HepG2 (cell line): ENCODE measurements around the gene BDP1. TPM values are rescaled to one million over a fixed set of nuclear protein-coding genes. Genes with fewer than 3 reads are reported as not detected.

Source experiments
- ATAC-seq: fragments of 200-7000 bp; cut with Tn5 transposase; 3 replicates; pipeline ENCODE4 v1.9.1; 2020; ENCODE audit warnings: mild to moderate bottlenecking, moderate library complexity
- BruUV-seq: library from RNA; stranded (reverse); fragments of 400-500 nt; replicated peaks from 2 replicates; lab custom pipeline; 2021; lab: Mats Ljungman, UMichigan
- CTCF ChIA-PET: fragments of 300-600 bp; formaldehyde crosslinking; extraction: SDS; loops from one replicate; lab custom pipeline; 2021; ENCODE audit warnings: low total read pairs, inconsistent platforms, low intra/inter-chr PET ratio; lab: Yijun Ruan, JAX
- POLR2A ChIA-PET: fragments of 350-600 bp; sonication (Branson Sonifier 250); formaldehyde crosslinking; loops from one replicate; lab custom pipeline; 2020; ENCODE audit warnings: antibody characterized with exemption, inconsistent platforms; lab: Yijun Ruan, JAX
- DNase-seq: peaks from one replicate; pipeline ENCODE4 v3.0.0-alpha.2; 2015; ENCODE audit warnings: low spot score
- FAIRE-seq: peaks from 3 replicates; lab custom pipeline; 2011; peaks lifted over from hg19 to GRCh38; lab: Jason Lieb, UNC
- H2AFZ ChIP-seq: one replicate; pipeline ENCODE4 v1.6.1; 2011; ENCODE audit warnings: low read length, inconsistent platforms
- H3K27ac ChIP-seq: fragments of 300-600 bp; 3 replicates; pipeline ENCODE4 v1.8.0; 2011; ENCODE audit warnings: mixed run types, mild to moderate bottlenecking, mixed read lengths, low read length, inconsistent platforms; ENCODE audit not compliant: insufficient read depth; ENCODE audit errors: extremely low read length
- H3K27me3 ChIP-seq, 2 experiments: fragments of 200-600 bp in 1 of 2; 2 replicates in 1 of 2; 3 replicates in 1 of 2; pipeline versions ENCODE4 v1.6.0 to v1.8.0; 2011; ENCODE audit warnings: low read length in 2 of 2, mild to moderate bottlenecking in 2 of 2, moderate library complexity in 2 of 2, inconsistent platforms in 1 of 2; ENCODE audit not compliant: insufficient read depth in 2 of 2, control insufficient read depth in 1 of 2
- H3K36me3 ChIP-seq, 2 experiments: fragments of 200-600 bp in 1 of 2; replicated peaks in 1 of 2; 2 replicates in 1 of 2; 3 replicates in 1 of 2; pipeline versions ENCODE4 v1.5.1 to v1.8.0; 2011; ENCODE audit warnings: low read length in 2 of 2, inconsistent platforms in 1 of 2; ENCODE audit not compliant: insufficient read depth in 2 of 2, control insufficient read depth in 1 of 2
- H3K4me1 ChIP-seq: 2 replicates; pipeline ENCODE4 v1.5.1; 2012; ENCODE audit warnings: low read length, inconsistent platforms; ENCODE audit not compliant: insufficient read depth
- H3K4me2 ChIP-seq: 2 replicates; pipeline ENCODE4 v1.6.0; 2011; ENCODE audit warnings: low read depth, low read length, inconsistent platforms
- H3K4me3 ChIP-seq, 3 experiments: fragments of 200-600 bp in 1 of 3; sonication (generic), shearing (Covaris generic) in 1 of 3; replicated peaks in 1 of 3; 2 replicates each; pipeline ENCODE4 v1.5.1; 2011 to 2016; ENCODE audit warnings: low read length in 3 of 3, inconsistent platforms in 2 of 3, low read depth in 2 of 3, mild to moderate bottlenecking in 2 of 3, control low read depth in 1 of 3, mixed read lengths in 1 of 3; ENCODE audit not compliant: insufficient read depth in 1 of 3
- H3K79me2 ChIP-seq: one replicate; pipeline ENCODE4 v1.6.1; 2011; ENCODE audit warnings: low read length, inconsistent platforms; ENCODE audit not compliant: insufficient read depth
- H3K9ac ChIP-seq: 2 replicates; pipeline ENCODE4 v1.6.0; 2011; ENCODE audit warnings: mild to moderate bottlenecking, low read depth, low read length, inconsistent platforms; ENCODE audit not compliant: insufficient read depth
- H3K9me3 ChIP-seq: 2 replicates; pipeline ENCODE4 v1.5.1; 2012; ENCODE audit warnings: mild to moderate bottlenecking, low read length
- H4K20me1 ChIP-seq: 2 replicates; pipeline ENCODE4 v1.6.0; 2011; ENCODE audit warnings: inconsistent platforms, mild to moderate bottlenecking, low read length, moderate library complexity; ENCODE audit not compliant: insufficient read depth
- ARNT ChIP-seq: fragments of 450-650 bp; IDR thresholded peaks from 2 replicates; pipeline ENCODE4 v1.6.1; 2017
- CHD2 ChIP-seq: IDR thresholded peaks from 2 replicates; pipeline ENCODE4 v1.6.1; 2011; ENCODE audit warnings: low read depth, low read length, improper control_type of control experiment
- CTCF ChIP-seq: sonication (generic); formaldehyde crosslinking; IDR thresholded peaks from 2 replicates; pipeline ENCODE4 v1.5.0; 2020; ENCODE audit warnings: mild to moderate bottlenecking, missing genetic modification reagents, moderate library complexity
- ETV6 ChIP-seq: sonication (generic); formaldehyde crosslinking; conservative IDR thresholded peaks from 2 replicates; pipeline ENCODE4 v1.4.0; 2020; ENCODE audit warnings: missing genetic modification reagents
- GPN1 ChIP-seq: sonication (generic); formaldehyde crosslinking; IDR thresholded peaks from 2 replicates; pipeline ENCODE4 v1.5.1; 2020; ENCODE audit warnings: missing genetic modification reagents, borderline replicate concordance
- MEIS2 ChIP-seq: sonication (generic); formaldehyde crosslinking; IDR thresholded peaks from 2 replicates; pipeline ENCODE4 v1.9.0; 2021; ENCODE audit warnings: mild to moderate bottlenecking, missing genetic modification reagents
- MXD3 ChIP-seq: IDR thresholded peaks from 2 replicates; pipeline ENCODE4 v1.6.1; 2016; ENCODE audit warnings: mild to moderate bottlenecking, missing biosample characterization, missing genetic modification reagents
- NFE2L2 ChIP-seq: fragments of 150-350 bp; IDR thresholded peaks from 2 replicates; pipeline ENCODE4 v1.6.1; 2014; ENCODE audit warnings: low read length
- PCBP1 ChIP-seq: fragments of 200-400 bp; formaldehyde crosslinking; IDR thresholded peaks from 2 replicates; pipeline ENCODE4 v1.6.1; 2017; ENCODE audit warnings: mild to moderate bottlenecking, low read depth, low read length, borderline replicate concordance
- REPIN1 ChIP-seq: sonication (generic); formaldehyde crosslinking; IDR thresholded peaks from 2 replicates; pipeline ENCODE4 v1.8.0; 2022; ENCODE audit warnings: missing genetic modification reagents, low read depth, mild to moderate bottlenecking, borderline replicate concordance
- REXO4 ChIP-seq: sonication (generic); formaldehyde crosslinking; IDR thresholded peaks from 2 replicates; pipeline ENCODE4 v1.8.0; 2022; ENCODE audit warnings: missing genetic modification reagents, mild to moderate bottlenecking, borderline replicate concordance
- SAFB2 ChIP-seq: sonication (generic); formaldehyde crosslinking; IDR thresholded peaks from 2 replicates; pipeline ENCODE4 v1.5.1; 2020; ENCODE audit warnings: missing genetic modification reagents, low read depth, mild to moderate bottlenecking, borderline replicate concordance
- SP1 ChIP-seq, 2 experiments: fragments of 450-650 bp in 1 of 2; sonication (generic) in 1 of 2; formaldehyde crosslinking in 1 of 2; IDR thresholded peaks; 2 replicates each; pipeline versions ENCODE4 v1.4.0 to v1.6.1; 2016 to 2020; ENCODE audit warnings: missing genetic modification reagents in 1 of 2
- TGIF2 ChIP-seq: IDR thresholded peaks from 2 replicates; pipeline ENCODE4 v1.6.1; 2016; ENCODE audit warnings: control low read depth, missing compliant biosample characterization
- U2AF1 ChIP-seq: fragments of 200-400 bp; formaldehyde crosslinking; optimal IDR thresholded peaks from 2 replicates; pipeline ENCODE3; 2017; ENCODE audit warnings: mild to moderate bottlenecking, low read depth, low read length
- ZNF225 ChIP-seq: sonication (generic); formaldehyde crosslinking; IDR thresholded peaks from 2 replicates; pipeline ENCODE4 v1.4.0; 2020; ENCODE audit warnings: mild to moderate bottlenecking, missing genetic modification reagents
- ZNF235 ChIP-seq: sonication (generic); formaldehyde crosslinking; IDR thresholded peaks from 2 replicates; pipeline ENCODE4 v1.8.1; 2023; ENCODE audit warnings: mild to moderate bottlenecking, missing genetic modification reagents, borderline replicate concordance
- ZNF512B ChIP-seq: sonication (generic); formaldehyde crosslinking; IDR thresholded peaks from 2 replicates; pipeline ENCODE4 v1.5.1; 2020; ENCODE audit warnings: missing genetic modification reagents, mild to moderate bottlenecking, borderline replicate concordance
- ZNF678 ChIP-seq: sonication (generic); formaldehyde crosslinking; IDR thresholded peaks from 2 replicates; pipeline ENCODE4 v1.4.0; 2020; ENCODE audit warnings: mild to moderate bottlenecking, missing genetic modification reagents
- ZNF761 ChIP-seq: sonication (generic); formaldehyde crosslinking; conservative IDR thresholded peaks from 2 replicates; pipeline ENCODE4 v1.4.0; 2020; ENCODE audit warnings: mild to moderate bottlenecking, missing genetic modification reagents
- ZSCAN22 ChIP-seq: sonication (generic); formaldehyde crosslinking; IDR thresholded peaks from 2 replicates; pipeline ENCODE4 v1.4.0; 2020; ENCODE audit warnings: mild to moderate bottlenecking, missing genetic modification reagents
- WGBS: methylation state at CpG from one replicate; pipeline ENCODE4 v1.1.6; 2017; ENCODE audit warnings: low lambda C conversion rate; 5-methylcytosine and 5-hydroxymethylcytosine counted together
- in situ Hi-C: cut with HindIII; loops from 2 replicates; pipeline ENCODE4 v1.10.0; 2017; ENCODE audit warnings: low pct_unique_long_range_greater_than_20kb; ENCODE audit not compliant: extremely low pct_ligation_motif_present
- intact Hi-C: fragments of 100-400 bp; cut with micrococcal nuclease; formaldehyde crosslinking; loops from one replicate; pipeline ENCODE4 v1.10.0; 2022; ENCODE audit not compliant: unreplicated experiment
- polyA plus RNA-seq, 8 experiments: library from polyadenylated mRNA; depleted of rRNA in 3 of 8; stranded (reverse) in 7 of 8; unstranded in 1 of 8; fragments of >200 nt; fragmentation: Illumina TruSeq in 4 of 8; extraction: Trizol in 4 of 8; gene quantifications; 2 replicates each; pipeline versions ENCODE4 v1.2.1 to v1.2.3, GENCODE V29; 2011 to 2016; ENCODE audit warnings: low read depth in 4 of 8, missing spikeins in 1 of 8, mixed read lengths in 1 of 8; ENCODE audit not compliant: insufficient read depth in 1 of 8
- total RNA-seq, 5 experiments: library from RNA; depleted of rRNA; stranded (reverse); fragments of >200 nt; fragmentation: Illumina TruSeq; extraction: Trizol; gene quantifications; 2 replicates each; pipeline ENCODE4 v1.2.3, GENCODE V29; 2016; ENCODE audit warnings: low read depth in 1 of 5

The BDP1 gene
- total and polyA plus RNA-seq, 2 of the 13 experiments (the other 11 are each of a cell fraction or from before 2014, with no cell fraction given) = 10.2 to 22.4 TPM

- H3K4me2 ChIP-seq = no peak overlapping the region
- peaks cover 11 to 61% of the 10 kb centered on the region in 2 experiments for H3K36me3 ChIP-seq
- H2AFZ ChIP-seq = no peak overlapping the region
- BruUV-seq = no TSS peak
- no peaks in the 10 kb centered on the region for H3K4me1 ChIP-seq
- 76% methylated on average over 6 of the region's 6 CpGs for WGBS
- ChIA-PET CTCF (interaction anchor here (0.7 kb wide), 1 partner anchor 157 kb away, joined by 4 read pairs; no protein-coding TSS in a partner anchor), POLR2A (interaction anchor here (1.8 kb wide), 1 partner anchor 14 kb away, joined by 24 read pairs; the partner anchor contains the start of gene MCCC2)
- H4K20me1 ChIP-seq = no peaks in the 10 kb centered on the region
- no peaks in the 10 kb centered on the region for H3K9me3 ChIP-seq
- peak; percentile 94 for FAIRE-seq
- intact Hi-C loops (no loop called here), in situ Hi-C loops (no loop called here)
- no peaks in the 10 kb centered on the region for H3K27me3 ChIP-seq
- no peak overlapping the region for H3K27ac ChIP-seq
- ATAC-seq = peak; percentile 100
- no peak overlapping the region for H3K4me3 ChIP-seq
- no peaks in the 10 kb centered on the region for H3K79me2 ChIP-seq
- H3K9ac ChIP-seq = no peak overlapping the region
- peak; percentile 74 for DNase-seq
- TF ChIP-seq REPIN1 (CRISPR knock-in tag) = no peak
- no peak for TF ChIP-seq ARNT
- no peak for TF ChIP-seq ETV6 (CRISPR knock-in tag)
- TF ChIP-seq GPN1 = no peak
- no peak for TF ChIP-seq CHD2
- TF ChIP-seq TGIF2 (CRISPR knock-in tag) = no peak
- TF ChIP-seq SP1 (IDR thresholded peaks at IDR 0.05) = no peak
- TF ChIP-seq SP1 (CRISPR knock-in tag; IDR thresholded peaks at IDR 0.05) = no peak
- no peak for TF ChIP-seq SAFB2
- no peak for TF ChIP-seq REXO4 (CRISPR knock-in tag)
- TF ChIP-seq ZSCAN22 = no peak
- no peak for TF ChIP-seq MEIS2
- TF ChIP-seq PCBP1 = no peak
- TF ChIP-seq CTCF = peak; percentile 59
- no peak for TF ChIP-seq ZNF761 (CRISPR knock-in tag)
- TF ChIP-seq MXD3 = no peak
- TF ChIP-seq ZNF512B (CRISPR knock-in tag) = no peak
- no peak for TF ChIP-seq NFE2L2
- TF ChIP-seq ZNF235 (CRISPR knock-in tag) = no peak
- TF ChIP-seq ZNF225 (CRISPR knock-in tag) = no peak
- no peak for TF ChIP-seq U2AF1
- TF ChIP-seq ZNF678 (CRISPR knock-in tag) = no peak
These were observed 146.0 kb downstream of the BDP1 start for GRCh38 chr5:71601222-71602026.
